ENCODE measurements around the gene JUND.
"Not testable (repeated sequence)": the region's sequence is repeated elsewhere in the genome, so short reads cannot be mapped to it uniquely, and the experiment has no call there.

The JUND gene

DNA sequence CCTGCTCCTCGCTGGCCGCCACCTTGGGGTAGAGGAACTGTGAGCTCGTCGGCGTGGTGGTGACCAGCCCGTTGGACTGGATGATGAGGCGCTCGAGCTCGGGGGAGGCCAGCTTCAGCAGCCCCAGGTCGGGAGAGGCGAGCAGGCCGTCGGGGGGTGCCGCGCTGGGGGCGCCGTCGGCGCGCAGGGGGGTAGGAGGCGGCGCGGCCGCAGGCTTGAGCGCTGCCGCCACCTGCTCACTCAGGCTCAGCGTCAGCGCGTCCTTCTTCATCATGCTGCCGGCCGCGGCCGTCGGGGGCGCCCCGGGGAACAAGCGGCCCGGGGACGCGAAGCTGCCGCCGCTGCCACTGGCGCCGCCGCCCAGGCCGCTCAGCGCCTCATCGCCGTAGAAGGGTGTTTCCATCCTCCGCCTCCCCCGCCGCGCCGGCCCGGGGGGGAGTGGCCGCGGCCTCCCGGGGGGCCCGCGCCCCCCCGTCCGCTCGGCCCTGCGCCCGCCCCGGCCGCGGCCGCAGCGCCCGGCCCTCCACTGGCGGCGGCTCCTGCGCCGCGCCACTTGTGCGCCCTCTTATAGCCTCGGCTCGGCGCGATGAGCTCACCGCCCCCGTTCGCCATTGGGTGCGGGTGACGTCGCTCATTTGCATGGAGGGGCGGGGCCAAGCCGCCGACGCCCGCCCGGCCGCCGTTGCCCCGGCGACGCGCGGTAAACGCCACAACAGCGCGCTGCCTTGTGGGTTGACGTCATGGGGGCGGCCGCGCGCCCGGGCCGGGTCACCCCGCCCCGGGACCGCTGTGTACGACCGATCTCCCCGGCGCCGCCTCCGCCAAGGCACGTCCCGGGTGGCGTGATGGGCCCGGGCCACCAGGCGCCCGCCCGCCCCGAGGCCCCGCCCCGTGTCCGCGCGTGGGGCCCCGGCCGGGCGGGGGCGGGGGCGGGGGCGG, at the start of gene JUND:
TSS of gene JUND (minus strand) at position 541 of the 939 bp plus-strand sequence. CDS start at position 403, 138 bp downstream.
- DNase-seq (ENCODE audit: low spot score), result peak; percentile 96

DNA sequence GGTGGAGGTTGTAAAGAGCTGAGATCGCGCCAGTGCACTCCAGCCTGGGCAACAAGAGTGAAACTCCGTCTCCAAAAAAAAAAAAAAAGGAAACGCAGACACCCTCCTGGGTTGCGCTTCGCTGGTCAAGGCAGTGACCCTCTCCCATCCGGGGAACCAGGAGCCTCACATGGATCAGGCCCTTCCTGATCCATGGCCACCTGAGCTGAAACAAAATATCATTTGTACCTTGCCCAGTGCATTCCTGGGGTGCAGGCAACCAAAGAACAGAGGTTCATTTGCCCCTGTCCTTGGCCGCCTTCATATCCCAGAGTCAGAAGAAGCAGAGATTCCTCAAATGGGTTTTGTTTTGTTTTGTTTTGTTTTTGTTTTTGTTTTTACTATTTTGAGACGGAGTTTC, 49.4 kb upstream of the JUND start:
- DNase-seq (ENCODE audit: low spot score), result no peak

DNA sequence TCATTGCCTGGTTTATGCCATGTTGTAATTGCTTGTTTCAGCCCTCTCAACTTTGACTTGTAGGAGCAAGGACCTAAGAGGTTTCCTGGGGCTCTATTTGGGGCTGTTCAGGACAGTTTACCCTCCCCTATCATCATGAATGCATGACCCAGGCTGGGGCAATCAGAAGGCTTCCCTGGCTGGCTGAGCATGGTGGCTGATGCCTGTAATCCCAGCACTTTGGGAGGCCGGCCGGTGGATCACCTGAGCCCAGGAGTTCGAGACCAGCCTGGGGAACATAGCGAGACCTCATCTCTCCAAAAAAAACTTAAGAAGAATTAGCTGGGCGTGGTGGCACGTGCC, 47.6 kb upstream of the JUND start:
- no peak for DNase-seq (ENCODE audit: low spot score)

DNA sequence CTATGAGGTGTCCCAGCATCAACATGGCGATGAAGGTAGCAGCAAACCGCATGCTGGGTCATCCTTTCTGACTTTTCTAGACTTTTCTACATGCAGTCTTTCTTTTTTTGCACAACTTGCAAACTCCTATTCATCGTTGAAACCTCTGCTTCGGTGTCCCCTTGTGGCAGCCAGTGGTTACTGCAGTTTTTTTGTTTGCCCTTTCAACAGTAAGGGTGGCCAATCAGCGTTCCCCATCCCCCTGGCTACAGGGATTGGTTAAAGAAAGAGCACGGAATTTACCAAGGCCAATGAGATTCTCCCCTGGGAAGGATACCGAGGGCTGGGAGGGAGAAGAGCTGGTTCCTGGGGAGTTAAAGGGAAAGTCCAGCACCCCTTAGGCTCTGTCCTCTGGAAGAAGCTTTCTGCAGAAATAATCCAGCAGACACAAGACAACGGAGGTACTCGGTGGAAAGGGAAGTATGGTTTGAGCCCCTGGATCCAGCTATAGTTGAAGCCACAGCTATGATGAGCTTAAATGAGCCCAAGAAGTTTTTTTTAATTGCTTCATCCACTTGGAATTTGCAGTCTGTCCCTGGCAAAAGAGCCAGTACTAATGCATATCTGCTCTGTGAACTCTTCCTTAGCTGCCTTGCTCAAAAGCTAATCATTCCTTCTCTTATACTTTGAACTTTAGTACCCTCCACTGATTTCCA, 47.1 kb upstream of the JUND start:
- peak; percentile 93 for DNase-seq (ENCODE audit: low spot score)

DNA sequence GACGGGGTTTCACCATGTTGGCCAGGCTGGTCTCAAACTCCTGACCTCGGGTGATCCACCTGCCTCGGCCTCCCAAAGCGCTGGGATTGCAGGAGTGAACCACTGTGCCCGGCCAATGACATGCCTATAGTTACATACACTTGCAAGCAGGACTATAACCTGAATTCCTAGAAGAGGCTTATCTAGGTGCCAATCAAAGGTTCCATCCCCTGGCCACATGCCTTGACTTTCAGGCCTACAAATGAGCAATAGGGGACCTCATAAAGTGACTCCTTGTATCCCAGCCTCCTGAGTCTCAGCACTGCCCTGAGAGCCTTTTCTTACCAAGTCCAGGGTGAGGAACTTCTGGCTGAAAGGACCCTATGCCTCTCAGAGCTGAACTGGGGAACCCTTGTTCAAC, 45.4 kb upstream of the JUND start:
- DNase-seq (ENCODE audit: low spot score), result no peak

DNA sequence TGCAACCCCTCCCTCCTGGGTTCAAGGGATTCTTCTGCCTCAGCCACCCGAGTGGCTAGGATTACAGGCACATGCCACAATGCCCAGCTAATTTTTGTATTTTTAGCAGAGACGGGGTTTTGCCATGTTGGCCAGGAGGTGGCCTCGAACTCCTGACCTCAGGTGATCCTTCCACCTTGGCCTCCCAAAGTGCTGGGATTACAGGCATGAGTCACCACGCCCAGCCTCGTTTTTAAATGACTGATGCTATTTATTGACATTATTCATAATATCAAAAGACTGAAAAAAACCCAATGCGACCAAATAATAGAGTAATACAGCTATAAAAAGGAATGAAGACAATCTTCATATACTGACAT, 42.9 kb upstream of the JUND start:
- not testable (repeated sequence) for DNase-seq (ENCODE audit: low spot score)

DNA sequence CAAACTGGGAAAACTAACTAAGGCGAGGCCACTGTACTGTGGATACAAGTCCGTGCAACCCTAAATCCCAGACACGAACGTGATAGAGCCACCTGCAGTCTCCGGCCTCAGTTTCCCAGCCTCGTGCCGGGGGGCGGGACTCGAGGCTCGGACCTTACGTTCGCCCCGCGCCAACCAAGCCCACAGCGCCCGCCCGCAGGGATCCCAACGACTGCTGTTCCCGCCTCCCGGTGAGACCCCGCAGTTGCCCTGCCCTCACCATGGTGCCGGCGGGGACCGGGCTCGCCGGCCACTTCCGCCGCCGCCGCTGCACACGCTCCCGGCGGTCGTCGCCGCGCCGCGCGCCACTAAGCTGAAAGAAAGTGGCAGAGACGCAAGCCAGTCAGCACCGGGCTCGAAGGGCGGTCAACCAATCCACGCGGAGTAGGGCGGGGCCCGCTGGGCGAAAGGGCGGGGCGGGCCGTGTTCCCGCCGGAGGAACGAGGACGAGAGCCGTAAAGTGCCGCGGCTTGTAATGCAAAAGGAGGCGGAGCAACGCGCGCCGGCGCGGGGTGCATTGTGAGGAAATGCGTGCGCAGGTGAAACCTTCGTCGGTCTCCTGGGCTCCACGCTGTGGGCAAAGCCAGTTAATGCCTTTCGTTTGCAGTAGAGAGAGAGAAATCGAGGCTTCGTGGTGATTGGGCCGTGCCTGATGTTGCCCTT, 41.5 kb upstream of the JUND start, which contains the start of gene LSM4:
TSS of gene LSM4 (minus strand) at position 318 of the 702 bp plus-strand sequence. CDS start at position 262, 56 bp downstream.
- peak; percentile 99 for DNase-seq (ENCODE audit: low spot score)

DNA sequence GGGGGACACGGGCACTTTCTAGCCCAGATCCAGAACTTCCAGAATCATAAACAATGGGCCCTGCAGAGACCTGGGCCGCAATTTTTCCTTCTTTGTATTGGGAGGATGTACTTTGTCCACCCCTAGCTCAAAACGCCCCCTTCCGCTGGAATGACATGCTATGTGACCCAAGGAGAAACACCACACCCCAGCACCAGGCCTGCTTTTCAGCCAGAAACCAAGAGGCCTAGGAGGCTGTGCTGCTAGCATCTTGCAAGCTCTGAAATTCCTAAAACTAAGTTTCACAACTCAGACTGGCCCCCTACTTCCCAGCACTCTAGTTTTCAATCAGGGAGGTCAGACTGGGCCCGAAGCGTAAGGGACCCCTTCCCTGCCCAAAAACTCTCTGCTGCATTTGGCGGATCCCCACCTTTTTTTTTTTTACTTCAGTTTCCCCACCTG, 40.9 kb upstream of the JUND start:
- DNase-seq (ENCODE audit: low spot score), result no peak

DNA sequence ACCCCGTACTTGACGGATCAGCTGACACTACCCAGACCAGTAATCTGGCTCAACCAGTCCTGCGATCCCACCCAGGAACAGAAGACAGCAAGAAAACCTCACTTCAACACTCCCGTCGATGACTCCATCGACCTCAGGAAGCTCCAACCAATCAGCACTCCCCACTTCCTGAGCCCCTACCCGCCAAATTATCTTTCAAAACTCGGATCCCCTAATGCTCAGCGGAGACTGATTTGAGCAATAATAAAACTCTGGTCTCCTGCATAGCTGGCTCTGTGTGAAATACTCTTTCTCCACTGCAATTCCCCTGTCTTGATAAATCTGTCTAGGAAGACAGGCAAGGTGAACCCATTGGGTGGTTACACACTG, 40.3 kb upstream of the JUND start:
- peak; percentile 24 for DNase-seq (ENCODE audit: low spot score)

DNA sequence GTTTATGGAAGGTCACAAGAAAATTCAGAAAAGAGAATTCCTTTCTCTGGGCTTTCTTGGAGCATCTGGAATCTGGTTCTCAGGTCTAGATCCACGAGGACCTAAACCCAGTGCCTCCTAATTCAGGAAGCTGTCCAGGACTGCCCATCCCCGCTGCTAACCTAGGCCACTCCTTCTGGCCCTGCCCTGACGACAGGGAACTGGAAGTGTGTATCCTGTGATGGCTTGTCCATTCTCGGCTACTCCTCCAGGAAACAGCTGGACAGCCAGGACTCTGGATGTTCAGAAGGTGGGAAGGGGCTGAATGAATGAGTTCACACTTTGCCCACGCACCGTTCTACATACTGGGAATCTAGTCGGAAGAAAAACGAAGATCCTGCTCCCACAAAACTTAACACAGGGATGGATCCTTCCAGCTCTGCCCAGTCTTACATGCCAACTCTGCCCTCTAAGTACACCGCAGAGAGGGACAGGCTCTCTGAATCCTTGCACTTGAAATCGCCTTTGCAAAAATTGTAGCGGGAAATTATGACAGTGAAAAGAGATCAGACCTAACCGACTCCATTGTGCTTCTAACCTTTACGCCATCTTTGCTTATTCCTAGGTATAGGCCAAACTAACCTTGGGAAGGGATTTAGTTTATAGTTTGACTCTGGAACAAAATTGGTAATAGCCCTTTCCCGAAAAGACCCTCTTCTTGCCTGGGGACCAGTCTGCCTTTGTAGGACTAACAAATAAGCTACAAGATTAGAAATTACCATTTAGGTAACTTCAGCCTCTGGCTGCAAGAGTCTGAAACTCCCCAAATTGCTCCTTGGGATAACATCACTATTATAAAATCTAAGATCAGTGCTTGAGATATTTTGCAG, 39.7 kb upstream of the JUND start:
- no peak for DNase-seq (ENCODE audit: low spot score)

DNA sequence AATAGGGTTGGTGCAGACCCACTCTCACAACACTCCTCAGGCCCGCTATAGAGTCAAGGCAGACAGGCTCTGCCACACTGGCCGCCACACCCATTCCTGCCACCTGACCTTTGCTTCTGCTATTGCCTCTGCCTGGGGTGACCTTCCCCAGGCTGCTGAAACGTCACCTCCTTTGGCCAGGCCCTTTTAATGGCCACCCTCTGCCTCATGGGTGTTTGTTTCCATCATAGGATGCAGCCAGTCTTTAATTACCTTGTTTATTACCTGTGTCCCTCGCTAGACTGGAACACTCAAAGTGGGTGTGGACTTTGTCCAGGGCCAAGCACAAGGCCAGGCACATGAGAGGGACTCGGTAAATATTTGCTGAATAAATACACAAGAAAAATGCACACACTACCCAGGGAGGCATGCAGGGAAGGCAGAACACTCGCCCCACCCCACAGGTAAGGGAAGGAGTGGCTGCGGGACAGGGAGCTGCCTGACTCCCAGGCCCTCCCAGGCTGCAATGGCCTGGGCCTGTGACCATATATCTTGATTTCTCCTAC, 38.2 kb upstream of the JUND start:
- DNase-seq (ENCODE audit: low spot score), result no peak

DNA sequence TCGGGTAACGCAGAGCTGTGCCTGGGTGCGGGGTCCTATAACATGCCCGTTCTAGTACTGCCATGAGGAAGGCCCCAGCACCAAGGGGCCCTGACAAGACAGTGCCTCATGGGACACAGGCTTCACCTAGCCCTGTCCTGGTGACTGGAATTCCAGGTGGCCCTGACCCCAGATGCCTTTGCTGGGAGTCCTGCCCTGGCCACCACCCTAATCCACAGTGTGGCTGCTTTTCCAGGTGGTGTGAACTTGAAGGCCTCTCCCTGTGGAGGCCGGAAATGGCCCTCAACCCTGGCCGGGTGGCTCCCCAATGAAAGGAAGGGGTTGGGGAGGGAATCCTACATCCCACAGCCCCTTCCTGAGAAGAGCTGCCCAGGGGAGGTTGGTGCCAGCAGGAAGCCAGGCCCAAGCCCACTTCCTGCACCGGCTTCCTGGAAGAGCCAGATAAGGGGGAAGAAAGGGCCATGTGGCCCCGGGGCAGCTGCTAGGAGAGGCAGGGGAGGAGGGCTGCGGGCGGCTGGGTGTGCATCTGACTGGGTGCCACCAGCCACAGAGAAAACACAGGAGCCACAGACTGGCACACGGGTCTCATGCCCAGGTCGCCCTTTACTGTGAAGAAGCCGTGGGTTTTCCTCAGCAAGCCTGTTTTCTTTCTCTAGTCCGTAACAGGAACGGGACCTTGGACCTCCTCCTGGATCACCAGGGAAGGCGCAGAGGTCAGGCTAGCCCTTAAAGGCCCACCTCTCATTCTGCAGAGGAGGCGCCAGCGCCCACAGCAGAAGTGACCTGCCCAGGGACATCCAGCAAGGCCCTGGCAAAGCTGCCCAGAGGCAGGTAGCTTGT, 36.8 kb upstream of the JUND start:
- peak; percentile 62 for DNase-seq (ENCODE audit: low spot score)

DNA sequence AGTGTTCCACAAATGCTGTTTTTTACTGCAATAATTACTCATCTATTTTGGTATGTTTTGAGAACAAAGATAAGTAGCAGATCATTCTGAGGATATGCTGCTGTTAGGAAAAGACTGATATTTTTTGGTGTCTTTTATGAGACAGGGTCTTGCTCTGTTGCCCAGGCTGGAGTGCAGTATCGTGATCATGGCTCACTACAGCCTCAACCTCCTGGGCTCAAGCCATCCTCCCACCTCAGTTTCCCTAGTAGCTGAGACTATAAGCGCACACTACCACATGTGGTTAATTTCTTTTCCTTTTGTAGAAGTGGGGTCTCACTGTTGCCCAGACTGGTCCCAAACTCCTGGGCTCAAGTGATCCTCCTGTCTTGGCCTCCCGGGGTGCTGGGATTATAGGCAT, 32.0 kb upstream of the JUND start:
- DNase-seq (ENCODE audit: low spot score), result no peak

DNA sequence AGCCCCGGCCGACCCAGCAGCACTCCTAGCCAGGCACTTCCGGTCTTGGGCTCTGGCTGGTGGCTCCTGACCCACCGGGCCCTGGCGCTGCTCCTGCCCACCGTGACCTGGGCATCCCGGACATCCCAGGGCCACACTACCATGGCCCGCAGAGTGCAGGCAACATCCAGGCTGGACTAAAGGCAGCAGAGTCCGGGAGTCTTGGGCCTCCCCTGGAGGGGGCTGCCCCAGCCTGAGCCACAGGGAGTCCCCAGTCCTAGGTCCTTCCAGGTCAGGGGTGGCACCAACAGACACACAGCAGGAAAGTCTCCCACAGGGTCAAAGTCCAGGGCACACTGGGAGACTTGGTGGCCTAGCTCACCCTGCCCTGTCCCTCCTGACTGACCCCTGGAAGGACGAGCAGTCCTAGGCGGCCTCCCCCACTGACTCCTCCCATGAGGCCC, 30.7 kb upstream of the JUND start:
- DNase-seq (ENCODE audit: low spot score), result no peak

DNA sequence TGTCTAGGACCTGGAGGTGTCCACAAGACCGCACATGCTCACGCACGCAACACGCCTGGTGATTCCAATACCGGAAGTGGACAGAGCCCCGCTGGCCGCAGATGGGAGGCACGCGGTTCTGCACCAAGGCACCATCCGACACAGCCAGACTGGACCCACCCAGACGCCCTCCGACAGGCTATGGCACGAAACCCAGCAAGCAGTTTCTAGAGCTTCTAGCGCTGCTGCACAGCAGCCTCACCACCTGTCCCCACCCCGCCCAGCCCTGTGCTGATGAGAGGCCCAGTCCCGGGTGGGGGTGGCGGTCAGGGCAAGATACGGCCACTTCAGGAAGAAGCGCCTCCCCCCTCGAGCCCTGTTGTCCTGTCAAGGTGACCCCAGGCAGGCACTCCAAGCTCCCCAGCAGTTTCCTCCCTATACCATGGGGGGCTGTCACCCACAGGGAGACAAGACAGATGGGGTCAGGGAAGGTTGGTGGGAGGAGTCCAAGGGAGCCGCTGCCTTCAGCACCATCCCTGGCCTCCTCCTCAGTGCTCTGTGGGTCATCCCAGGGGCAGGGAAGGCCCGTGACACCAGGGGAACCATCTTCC, 30.2 kb upstream of the JUND start:
- no peak for DNase-seq (ENCODE audit: low spot score)

DNA sequence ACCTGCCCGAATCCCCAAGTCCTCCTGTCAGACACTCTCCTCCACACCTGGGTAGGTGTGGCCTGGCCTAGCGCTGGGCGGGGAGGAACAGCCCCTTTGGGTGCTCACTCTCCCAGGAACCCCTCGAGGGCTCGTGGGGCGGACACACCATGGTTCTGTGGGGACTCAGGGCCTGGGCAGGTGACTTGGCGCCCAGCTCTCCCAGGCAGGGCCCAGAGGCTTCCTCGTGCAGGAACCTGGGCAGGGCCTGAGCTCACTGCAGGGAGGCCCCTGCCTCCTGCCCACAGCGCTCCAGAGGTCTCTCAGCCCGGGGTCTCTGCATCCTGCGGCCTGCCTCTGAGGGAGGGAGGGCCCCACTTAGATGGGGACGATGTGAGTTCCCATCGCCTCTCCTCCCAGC, 29.5 kb upstream of the JUND start:
- no peak for DNase-seq (ENCODE audit: low spot score)

DNA sequence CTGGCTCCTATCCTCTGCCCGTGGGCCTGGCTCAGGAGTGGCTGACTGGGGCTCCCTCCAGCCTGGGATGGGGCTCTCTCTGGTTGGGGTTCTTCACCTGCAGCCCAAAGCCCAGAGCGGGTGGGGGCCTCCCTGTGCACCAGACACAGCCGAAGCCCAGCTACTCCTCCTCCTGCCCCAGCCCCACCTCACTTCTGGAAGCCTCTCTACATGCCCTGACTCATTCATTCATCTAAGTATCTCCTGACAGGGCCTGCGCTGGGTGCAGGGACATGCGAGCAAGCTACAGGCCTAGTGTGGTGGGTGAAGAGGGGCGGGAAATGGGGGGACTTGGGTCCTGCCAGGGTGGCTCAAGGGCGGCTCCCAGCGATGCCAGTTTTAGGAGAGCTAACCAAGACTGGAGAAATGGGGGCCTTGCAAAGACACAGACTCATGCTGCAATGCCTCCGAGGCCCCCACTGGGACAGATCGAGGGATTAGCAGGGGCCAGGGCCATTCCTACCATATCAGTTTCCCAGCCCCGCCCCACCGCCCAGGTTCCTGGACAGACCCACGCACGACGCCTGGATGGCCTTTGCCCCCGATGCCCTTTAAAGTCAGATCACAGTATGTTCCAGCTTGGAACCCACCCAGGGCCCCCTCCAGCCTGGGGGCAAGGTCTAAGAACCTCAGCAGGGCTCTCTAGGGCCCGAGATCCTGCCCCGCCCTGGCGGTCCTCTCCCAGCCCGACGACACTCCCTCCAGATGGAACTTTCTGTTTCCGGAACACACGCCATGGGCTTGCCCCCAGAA, 28.9 kb upstream of the JUND start:
- no peak for DNase-seq (ENCODE audit: low spot score)

DNA sequence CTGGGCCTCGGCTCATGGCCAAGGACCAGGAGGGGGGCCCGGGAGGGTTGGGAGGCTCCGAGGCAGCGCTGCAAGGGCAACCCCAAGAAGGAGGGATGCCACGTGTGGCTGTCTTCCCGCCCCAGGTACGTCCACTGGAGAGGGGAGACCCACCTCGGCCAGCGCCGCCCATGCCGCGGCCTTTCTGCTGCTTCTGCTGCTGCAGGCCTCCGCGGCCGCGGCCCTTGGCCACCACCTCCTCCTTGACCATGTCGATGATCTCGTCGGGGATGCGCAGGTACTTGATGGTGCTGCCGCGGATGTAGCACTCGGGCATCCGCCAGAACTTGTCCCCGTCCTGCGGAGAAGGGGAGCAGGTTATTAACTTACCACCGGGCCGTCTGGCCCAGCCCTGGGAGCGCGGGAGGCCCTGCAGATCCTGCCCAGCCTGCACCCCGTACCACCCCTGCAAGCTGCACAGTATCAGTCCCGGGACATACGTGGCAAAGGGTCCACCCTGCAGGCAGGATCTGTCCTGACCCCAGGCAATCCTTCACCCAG, 28.2 kb upstream of the JUND start:
- DNase-seq (ENCODE audit: low spot score), result no peak

DNA sequence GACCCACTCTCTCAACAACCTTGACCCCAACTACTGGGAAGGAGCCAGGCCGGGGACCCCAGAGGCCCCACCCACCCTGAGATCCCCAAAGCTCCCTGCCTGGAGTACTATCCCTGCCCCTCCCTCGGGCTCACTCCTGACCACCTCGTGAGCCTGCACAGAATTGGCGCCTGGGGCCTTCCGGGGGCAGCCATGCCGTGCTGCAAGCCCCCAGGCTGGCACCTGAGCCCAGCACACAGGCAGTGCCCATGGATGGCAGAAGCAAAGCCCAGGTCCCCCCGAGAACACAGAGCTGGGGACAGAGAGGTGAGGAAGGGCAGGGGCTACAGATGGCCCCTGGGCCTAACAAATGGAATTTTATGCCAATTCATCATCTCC, 27.5 kb upstream of the JUND start:
- no peak for DNase-seq (ENCODE audit: low spot score)

Data from CD4-positive, alpha-beta T cell treated with Interleukin-6 at 100 ng/mL for 8 hours (primary cell).